ENCODE measurements around the gene TRPV5.

TRPV5 gene

GRCh38 chr7:142908290-142908689, 25.3 kb downstream of the TRPV5 start:
- DNase-seq = no peak

GRCh38 chr7:142906643-142907042, 26.9 kb downstream of the TRPV5 start:
- no peak for DNase-seq

GRCh38 chr7:142905759-142906158, 27.8 kb downstream of the TRPV5 start:
- DNase-seq = no peak

GRCh38 chr7:142904128-142904527, 29.4 kb downstream of the TRPV5 start:
- no peak for DNase-seq

- no peak for DNase-seq
Observed at GRCh38 chr7:142901426-142902259, 31.9 kb downstream of the TRPV5 start.

DNA sequence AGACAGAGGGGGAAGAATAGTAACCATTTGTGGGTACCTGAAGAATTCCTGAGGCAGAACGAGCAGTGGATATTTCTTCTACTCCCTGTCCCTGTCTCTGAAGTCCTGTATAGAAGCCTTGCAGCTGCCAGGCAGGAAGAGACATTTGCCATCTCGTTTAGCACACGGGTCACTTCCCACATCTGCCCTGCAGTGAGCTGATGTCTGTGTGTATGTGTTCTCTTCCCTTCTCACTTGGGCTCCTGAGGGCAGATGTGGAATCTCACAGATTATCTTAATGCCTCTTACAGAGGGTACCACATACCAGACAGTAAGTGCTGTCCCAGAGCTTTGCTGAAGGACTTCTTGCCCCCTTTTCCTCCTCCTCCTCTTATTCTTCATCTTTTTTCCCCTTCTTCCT, 33.9 kb downstream of the TRPV5 start:
- no peak for DNase-seq

- DNase-seq = no peak
Observed at GRCh38 chr7:142898377-142899170, 35.0 kb downstream of the TRPV5 start.

GRCh38 chr7:142897691-142898090, 35.9 kb downstream of the TRPV5 start:
- DNase-seq = no peak

DNA sequence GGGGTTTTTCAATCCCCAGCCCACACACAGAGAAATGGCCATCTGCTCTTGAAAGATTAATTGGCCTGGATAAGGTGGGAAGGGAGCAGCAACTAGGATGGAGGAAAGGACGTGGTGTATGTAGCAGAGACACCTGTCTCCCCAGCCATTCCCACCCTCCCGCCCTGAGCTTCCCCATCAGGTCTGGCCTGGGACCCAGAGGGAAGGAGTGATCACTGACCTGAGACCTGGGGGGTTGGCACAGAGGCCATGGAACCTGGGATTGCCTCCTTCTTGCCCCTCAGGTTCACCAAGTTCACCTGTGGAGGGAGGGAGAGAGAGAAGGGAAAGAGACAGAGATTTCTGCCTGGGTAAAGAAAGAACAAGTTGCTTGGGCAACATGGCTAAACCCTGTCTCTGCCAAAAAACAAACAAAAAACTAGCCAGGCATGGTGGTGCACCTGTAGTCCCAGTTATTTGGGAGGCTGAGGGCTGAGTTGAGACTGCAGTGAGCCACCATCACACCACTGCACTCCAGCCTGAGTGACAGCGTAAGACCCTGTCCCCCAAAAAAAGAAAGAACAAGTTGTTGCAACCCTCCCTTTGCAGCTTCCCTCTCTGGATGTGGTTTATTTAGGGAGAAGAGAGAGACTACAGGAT, 36.7 kb downstream of the TRPV5 start:
- no peak for DNase-seq

GRCh38 chr7:142896151-142896550, 37.4 kb downstream of the TRPV5 start:
- no peak for DNase-seq

DNA sequence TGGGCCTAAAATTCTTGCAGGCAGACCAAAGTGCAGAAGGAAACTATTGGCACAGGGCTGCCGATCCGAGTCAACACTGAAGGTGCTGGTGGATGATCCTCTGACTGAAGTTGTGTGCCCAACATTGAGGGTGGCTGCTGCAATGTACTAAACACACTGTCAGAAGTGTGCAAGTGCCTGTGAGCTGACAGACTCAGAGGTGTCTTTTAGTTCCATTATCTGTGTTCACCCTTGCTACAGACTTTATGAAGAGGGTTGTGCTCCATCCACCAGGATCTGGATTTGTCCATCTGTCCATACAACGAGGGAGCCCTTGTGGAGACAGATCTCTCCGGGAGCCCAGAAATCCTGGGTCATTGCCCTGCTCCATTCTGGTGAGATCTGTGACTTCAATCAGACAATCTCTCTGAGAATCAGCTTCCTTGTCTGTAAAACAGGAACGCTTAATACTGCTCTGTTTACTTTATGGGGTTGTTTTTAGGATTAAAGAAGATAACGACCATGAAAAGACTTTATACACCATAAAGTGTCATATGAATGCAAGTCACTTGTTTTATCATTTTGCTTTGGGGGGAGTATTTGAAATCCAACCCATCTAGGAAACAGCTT, 38.5 kb downstream of the TRPV5 start:
- no peak for DNase-seq

- no peak for DNase-seq
Observed at GRCh38 chr7:142894112-142894984, 39.2 kb downstream of the TRPV5 start.

GRCh38 chr7:142892951-142893350, 40.6 kb downstream of the TRPV5 start:
- no peak for DNase-seq

GRCh38 chr7:142891490-142892082, 42.0 kb downstream of the TRPV5 start:
- no peak for DNase-seq

GRCh38 chr7:142890874-142891485, 42.6 kb downstream of the TRPV5 start:
- DNase-seq = no peak

GRCh38 chr7:142889816-142890215, 43.7 kb downstream of the TRPV5 start:
- DNase-seq = no peak

- no peak for DNase-seq
Observed at GRCh38 chr7:142887282-142888015, 46.1 kb downstream of the TRPV5 start.

GRCh38 chr7:142886866-142887265, 46.7 kb downstream of the TRPV5 start:
- no peak for DNase-seq

DNA sequence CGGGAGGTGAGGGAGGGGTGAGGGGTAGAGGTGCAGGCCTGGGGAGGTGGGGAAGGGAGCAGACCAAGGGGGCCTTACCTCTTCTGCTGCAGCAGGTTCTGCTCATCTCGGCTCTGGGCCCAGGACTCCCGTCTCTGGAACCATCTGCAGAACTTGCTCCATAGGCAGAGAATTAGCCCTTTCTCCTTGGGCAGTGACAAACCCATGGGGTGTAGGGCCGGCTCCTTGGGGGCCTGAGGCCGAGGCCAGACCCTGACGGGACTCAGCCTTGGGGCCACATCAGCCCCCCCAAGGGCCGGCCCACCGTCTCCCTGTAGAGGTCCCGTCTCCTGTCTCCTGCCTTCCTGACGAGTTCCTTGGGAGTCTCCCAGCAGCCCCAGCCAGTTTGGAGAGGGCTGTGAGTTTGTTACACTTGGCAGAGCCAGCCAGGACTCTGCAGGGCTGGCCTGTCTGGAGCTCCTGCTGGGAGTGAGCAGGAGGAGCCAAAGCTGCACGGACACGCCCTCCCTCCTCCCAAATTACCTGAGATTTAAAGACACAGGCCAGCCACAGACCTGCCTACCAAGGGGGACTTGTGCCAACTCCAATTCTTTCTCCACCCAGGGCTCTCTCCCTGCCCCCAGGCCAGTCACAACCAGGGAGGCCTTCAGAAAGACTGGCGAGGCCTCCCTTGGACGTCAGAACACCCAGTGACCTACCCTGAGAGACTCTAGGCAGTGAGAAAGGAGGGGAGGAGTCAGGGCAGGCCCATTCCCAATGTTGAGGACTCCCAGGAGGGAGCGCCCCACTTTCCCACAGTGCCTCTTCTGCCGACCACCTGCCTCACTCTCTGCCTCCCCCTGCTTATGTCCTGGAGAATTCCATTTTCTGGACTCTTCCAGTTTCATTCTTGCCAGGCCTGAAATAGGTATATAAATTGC, 48.0 kb downstream of the TRPV5 start, which contains the start of gene TRPV6:
TRPV6 (minus strand) TSS at position 435 of the 920 bp plus-strand sequence.
- DNase-seq = no peak

Data from activated CD4-positive, alpha-beta T cell treated with anti-CD3 and anti-CD28 coated beads for 4 hours (primary cell).